SK-N-MC (cell line): ENCODE data around the gene SMAD3.

Source experiments
- FOXP2 ChIP-seq: optimal IDR thresholded peaks from 2 replicates; pipeline ENCODE3; 2011; ENCODE audit warnings: mild to moderate bottlenecking, moderate library complexity; ENCODE audit not compliant: insufficient read depth; ENCODE audit errors: extremely low read length, control extremely low read depth
- POLR2AphosphoS5 ChIP-seq: IDR thresholded peaks from 2 replicates; pipeline ENCODE4 v1.6.1; 2012; ENCODE audit warnings: mild to moderate bottlenecking, low read depth, low read length, borderline replicate concordance

GRCh38 chr15:67134067-67134838 lies 68.9 kb downstream of the SMAD3 start:
- no peak for TF ChIP-seq POLR2AphosphoS5
- TF ChIP-seq FOXP2 = no peak
